Measurements from ENCODE around the gene FAM200A.
"Not testable (repeated sequence)": the region's sequence is repeated elsewhere in the genome, so short reads cannot be mapped to it uniquely, and the experiment has no call there.

The FAM200A gene

GRCh38 chr7:99559175-99559915 is 7.4 kb upstream of the FAM200A start:
- DNase-seq: no peak
- H3K4me3 ChIP-seq (ENCODE audit: insufficient read depth, low read depth, low read length, poor library complexity, severe bottlenecking): peak overlapping the region; percentile 82
- peak overlapping the region; percentile 96 for H3K27ac ChIP-seq (ENCODE audit: insufficient read depth, low read length, poor library complexity, severe bottlenecking)
- H3K4me1 ChIP-seq (ENCODE audit: control insufficient read depth, insufficient read depth, low read length, poor library complexity, severe bottlenecking): peaks cover 17% of the 10 kb centered on the region
- no peaks in the 10 kb centered on the region for H3K9me3 ChIP-seq (ENCODE audit: control insufficient read depth, low read length)
- H3K27me3 ChIP-seq (replicated peaks; ENCODE audit: control insufficient read depth, insufficient read depth, low read length, poor library complexity, severe bottlenecking): no peaks in the 10 kb centered on the region
- H3K36me3 ChIP-seq (ENCODE audit: control insufficient read depth, insufficient read depth, low read length): peaks cover 54% of the 10 kb centered on the region

GRCh38 chr7:99558306-99559174 is 6.6 kb upstream of the FAM200A start, which contains the start of gene ZNF655:
Gene ZNF655, plus strand, starts transcription at chr7:99558642. Its CDS starts 1,918 bp downstream, at chr7:99560560.
- Histone ChIP-seq H3K27ac (ENCODE audit: insufficient read depth, low read length, poor library complexity, severe bottlenecking) (peak within 1 kb of the TSS; percentile 96), H3K4me3 (ENCODE audit: insufficient read depth, low read depth, low read length, poor library complexity, severe bottlenecking) (peak within 1 kb of the TSS; percentile 82), H3K4me1 (ENCODE audit: control insufficient read depth, insufficient read depth, low read length, poor library complexity, severe bottlenecking) (peaks cover 17% of the 10 kb centered on the region), H3K9me3 (ENCODE audit: control insufficient read depth, low read length) (no peaks in the 10 kb centered on the region), H3K27me3 (replicated peaks; ENCODE audit: control insufficient read depth, insufficient read depth, low read length, poor library complexity, severe bottlenecking) (no peaks in the 10 kb centered on the region), H3K36me3 (ENCODE audit: control insufficient read depth, insufficient read depth, low read length) (peaks cover 45% of the 10 kb centered on the region)
- DNase-seq: peak; percentile 85 to 88 (median 87)

DNA sequence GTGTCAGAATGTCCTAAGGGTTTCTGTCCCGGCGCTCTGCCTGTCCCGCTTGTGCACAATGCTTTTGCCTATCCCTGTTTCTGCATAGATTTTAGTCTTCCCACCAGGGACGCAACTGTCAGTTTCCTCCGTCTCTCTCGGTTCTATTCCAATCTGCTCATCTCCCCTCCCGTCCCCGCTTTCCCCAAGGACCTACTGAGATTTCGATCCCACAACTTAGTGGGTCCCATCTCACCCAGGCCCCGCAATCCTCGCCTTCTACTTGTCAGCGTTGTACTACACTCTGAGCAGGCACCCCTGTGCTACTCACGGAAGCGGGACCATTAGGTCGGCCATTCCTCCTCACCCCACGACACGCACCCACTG is 6.0 kb upstream of the FAM200A start:
- Histone ChIP-seq H3K27me3 (replicated peaks; ENCODE audit: control insufficient read depth, insufficient read depth, low read length, poor library complexity, severe bottlenecking) (no peaks in the 10 kb centered on the region), H3K4me3 (ENCODE audit: insufficient read depth, low read depth, low read length, poor library complexity, severe bottlenecking) (peak overlapping the region; percentile 82), H3K9me3 (ENCODE audit: control insufficient read depth, low read length) (no peaks in the 10 kb centered on the region), H3K36me3 (ENCODE audit: control insufficient read depth, insufficient read depth, low read length) (peaks cover 42% of the 10 kb centered on the region), H3K4me1 (ENCODE audit: control insufficient read depth, insufficient read depth, low read length, poor library complexity, severe bottlenecking) (peaks cover 17% of the 10 kb centered on the region), H3K27ac (ENCODE audit: insufficient read depth, low read length, poor library complexity, severe bottlenecking) (peak overlapping the region; percentile 96)
- no peak for DNase-seq

- H3K36me3 ChIP-seq (ENCODE audit: control insufficient read depth, insufficient read depth, low read length): peaks cover 34% of the 10 kb centered on the region
- H3K27ac ChIP-seq (ENCODE audit: insufficient read depth, low read length, poor library complexity, severe bottlenecking): peak overlapping the region; percentile 96
- peaks cover 21% of the 10 kb centered on the region for H3K4me1 ChIP-seq (ENCODE audit: control insufficient read depth, insufficient read depth, low read length, poor library complexity, severe bottlenecking)
- DNase-seq: no peak
- no peaks in the 10 kb centered on the region for H3K9me3 ChIP-seq (ENCODE audit: control insufficient read depth, low read length)
- H3K4me3 ChIP-seq (ENCODE audit: insufficient read depth, low read depth, low read length, poor library complexity, severe bottlenecking): no peak overlapping the region
- no peaks in the 10 kb centered on the region for H3K27me3 ChIP-seq (replicated peaks; ENCODE audit: control insufficient read depth, insufficient read depth, low read length, poor library complexity, severe bottlenecking)
Observed at GRCh38 chr7:99557196-99557607, 5.3 kb upstream of the FAM200A start.

DNA sequence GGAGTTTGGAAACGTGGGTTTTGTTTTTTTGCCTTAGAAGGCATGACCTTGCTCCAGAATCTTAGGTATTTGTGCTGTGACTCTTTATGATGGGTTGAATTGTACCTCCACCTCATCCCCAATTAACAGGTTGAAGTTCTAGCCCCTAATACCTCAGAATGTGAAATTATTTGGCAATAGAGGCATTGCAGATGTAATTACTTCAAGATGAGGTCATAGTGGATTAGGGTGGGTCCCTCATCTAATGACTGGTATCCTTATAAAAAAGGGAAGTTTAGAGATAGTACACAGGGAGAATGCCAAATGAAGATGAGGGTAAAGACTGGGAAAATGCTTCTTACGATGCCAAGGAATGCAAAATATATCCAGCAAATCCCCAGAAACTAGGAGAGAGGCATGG is 3.0 kb upstream of the FAM200A start:
- peaks cover 23% of the 10 kb centered on the region for H3K4me1 ChIP-seq (ENCODE audit: control insufficient read depth, insufficient read depth, low read length, poor library complexity, severe bottlenecking)
- peaks cover 13% of the 10 kb centered on the region for H3K36me3 ChIP-seq (ENCODE audit: control insufficient read depth, insufficient read depth, low read length)
- no peak overlapping the region for H3K27ac ChIP-seq (ENCODE audit: insufficient read depth, low read length, poor library complexity, severe bottlenecking)
- no peaks in the 10 kb centered on the region for H3K27me3 ChIP-seq (replicated peaks; ENCODE audit: control insufficient read depth, insufficient read depth, low read length, poor library complexity, severe bottlenecking)
- H3K4me3 ChIP-seq (ENCODE audit: insufficient read depth, low read depth, low read length, poor library complexity, severe bottlenecking): no peak overlapping the region
- no peak for DNase-seq
- H3K9me3 ChIP-seq (ENCODE audit: control insufficient read depth, low read length): no peaks in the 10 kb centered on the region

GRCh38 chr7:99553039-99553438 is 1.1 kb upstream of the FAM200A start:
- Histone ChIP-seq H3K4me3 (ENCODE audit: insufficient read depth, low read depth, low read length, poor library complexity, severe bottlenecking) (no peak overlapping the region), H3K27ac (ENCODE audit: insufficient read depth, low read length, poor library complexity, severe bottlenecking) (no peak overlapping the region), H3K9me3 (ENCODE audit: control insufficient read depth, low read length) (no peaks in the 10 kb centered on the region), H3K27me3 (replicated peaks; ENCODE audit: control insufficient read depth, insufficient read depth, low read length, poor library complexity, severe bottlenecking) (no peaks in the 10 kb centered on the region), H3K36me3 (ENCODE audit: control insufficient read depth, insufficient read depth, low read length) (peaks cover 13% of the 10 kb centered on the region), H3K4me1 (ENCODE audit: control insufficient read depth, insufficient read depth, low read length, poor library complexity, severe bottlenecking) (peaks cover 23% of the 10 kb centered on the region)
- no peak for DNase-seq

DNA sequence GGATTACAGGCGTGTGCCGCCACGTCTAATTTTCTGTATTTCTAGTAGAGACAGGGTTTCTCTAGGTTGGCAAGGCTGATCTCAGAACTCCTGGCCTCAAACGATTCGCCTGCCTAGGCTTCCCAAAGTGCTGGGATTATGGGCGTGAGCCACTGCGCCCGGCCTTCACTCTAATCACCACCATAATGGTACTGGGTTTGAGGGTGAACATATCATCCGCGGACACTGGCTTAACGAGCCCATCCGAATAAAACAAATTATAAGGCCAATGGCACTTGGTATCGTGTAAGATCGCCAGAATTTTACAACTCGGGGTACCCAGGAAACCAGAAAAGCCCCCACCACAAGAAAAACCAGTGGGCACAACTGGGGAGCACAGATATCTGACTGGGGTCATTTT is 580 bp downstream of the FAM200A start:
- H3K27me3 ChIP-seq (replicated peaks; ENCODE audit: control insufficient read depth, insufficient read depth, low read length, poor library complexity, severe bottlenecking): no peaks in the 10 kb centered on the region
- H3K36me3 ChIP-seq (ENCODE audit: control insufficient read depth, insufficient read depth, low read length): peaks cover 16% of the 10 kb centered on the region
- no peak for DNase-seq

DNA sequence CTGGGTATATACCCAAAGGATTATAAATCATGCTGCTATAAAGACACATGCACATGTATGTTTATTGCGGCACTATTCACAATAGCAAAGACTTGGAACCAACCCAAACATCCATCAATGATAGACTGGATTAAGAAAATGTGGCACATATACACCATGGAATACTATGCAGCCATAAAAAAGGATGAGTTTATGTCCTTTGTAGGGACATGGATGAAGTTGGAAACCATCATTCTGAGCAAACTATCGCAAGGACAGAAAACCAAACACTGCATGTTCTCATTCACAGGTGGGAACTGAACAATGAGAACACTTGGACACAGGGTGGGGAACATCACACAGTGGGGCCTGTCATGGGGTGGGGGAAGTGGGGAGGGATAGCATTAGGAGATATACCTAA is 2.4 kb downstream of the FAM200A start:
- not testable (repeated sequence) for DNase-seq; H3K27me3 ChIP-seq (replicated peaks; ENCODE audit: control insufficient read depth, insufficient read depth, low read length, poor library complexity, severe bottlenecking); H3K27ac ChIP-seq (ENCODE audit: insufficient read depth, low read length, poor library complexity, severe bottlenecking); H3K4me3 ChIP-seq (ENCODE audit: insufficient read depth, low read depth, low read length, poor library complexity, severe bottlenecking); H3K9me3 ChIP-seq (ENCODE audit: control insufficient read depth, low read length); H3K36me3 ChIP-seq (ENCODE audit: control insufficient read depth, insufficient read depth, low read length)
- H3K4me1 ChIP-seq (ENCODE audit: control insufficient read depth, insufficient read depth, low read length, poor library complexity, severe bottlenecking): peaks cover 10% of the 10 kb centered on the region

More for the DNA sequence above, 580 bp downstream of the FAM200A start:
- Histone ChIP-seq H3K9me3 (ENCODE audit: control insufficient read depth, low read length) (no peaks in the 10 kb centered on the region), H3K4me1 (ENCODE audit: control insufficient read depth, insufficient read depth, low read length, poor library complexity, severe bottlenecking) (peaks cover 13% of the 10 kb centered on the region), H3K4me3 (ENCODE audit: insufficient read depth, low read depth, low read length, poor library complexity, severe bottlenecking) (peak overlapping the region; percentile 91), H3K27ac (ENCODE audit: insufficient read depth, low read length, poor library complexity, severe bottlenecking) (peak overlapping the region; percentile 91)

- H3K4me3 ChIP-seq (ENCODE audit: insufficient read depth, low read depth, low read length, poor library complexity, severe bottlenecking); H3K27me3 ChIP-seq (replicated peaks; ENCODE audit: control insufficient read depth, insufficient read depth, low read length, poor library complexity, severe bottlenecking); H3K36me3 ChIP-seq (ENCODE audit: control insufficient read depth, insufficient read depth, low read length); H3K4me1 ChIP-seq (ENCODE audit: control insufficient read depth, insufficient read depth, low read length, poor library complexity, severe bottlenecking); DNase-seq; H3K9me3 ChIP-seq (ENCODE audit: control insufficient read depth, low read length); H3K27ac ChIP-seq (ENCODE audit: insufficient read depth, low read length, poor library complexity, severe bottlenecking): not testable (repeated sequence)
Observed at GRCh38 chr7:99545308-99545707, 6.6 kb downstream of the FAM200A start.

DNA sequence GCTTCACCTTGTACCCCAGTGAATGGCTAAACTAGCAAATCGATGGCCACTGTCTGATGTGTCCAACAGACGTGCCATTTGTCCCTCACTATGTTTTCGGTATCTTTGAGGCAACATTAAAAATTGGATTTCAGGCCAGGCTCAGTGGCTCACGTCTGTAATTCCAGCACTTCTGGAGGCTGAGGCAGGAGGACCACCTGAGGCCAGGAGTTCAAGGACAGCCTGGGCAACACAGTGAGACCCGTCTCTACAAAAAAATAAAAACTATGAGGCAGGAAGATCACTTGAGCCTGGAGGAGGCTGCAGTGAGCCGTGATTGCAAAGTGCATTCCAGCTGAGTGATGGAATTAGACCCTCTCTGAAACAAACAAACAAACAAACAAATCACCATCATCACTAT is 8.0 kb downstream of the FAM200A start:
- DNase-seq: no peak
- H3K27me3 ChIP-seq (replicated peaks; ENCODE audit: control insufficient read depth, insufficient read depth, low read length, poor library complexity, severe bottlenecking): no peaks in the 10 kb centered on the region
- H3K9me3 ChIP-seq (ENCODE audit: control insufficient read depth, low read length): peaks cover 4% of the 10 kb centered on the region

More for the DNA sequence above, 8.0 kb downstream of the FAM200A start:
- H3K36me3 ChIP-seq (ENCODE audit: control insufficient read depth, insufficient read depth, low read length): peaks cover 5% of the 10 kb centered on the region
- no peak overlapping the region for H3K27ac ChIP-seq (ENCODE audit: insufficient read depth, low read length, poor library complexity, severe bottlenecking)
- no peak overlapping the region for H3K4me3 ChIP-seq (ENCODE audit: insufficient read depth, low read depth, low read length, poor library complexity, severe bottlenecking)
- no peaks in the 10 kb centered on the region for H3K4me1 ChIP-seq (ENCODE audit: control insufficient read depth, insufficient read depth, low read length, poor library complexity, severe bottlenecking)
